Glutamatergic neuron (in vitro differentiated cells): ENCODE data around the gene CRLF2. TPM values are rescaled to one million over a fixed set of nuclear protein-coding genes. Genes with fewer than 3 reads are reported as not detected.
"Not testable (repeated sequence)": the region's sequence is repeated elsewhere in the genome, so short reads cannot be mapped to it uniquely, and the experiment has no call there.

Experiments used
- DNase-seq: peaks from one replicate; pipeline ENCODE4 v3.0.0; 2022
- H3K27ac Mint-ChIP-seq: one replicate; pipeline ENCODE4 v1.8.0; 2020; ENCODE audit warnings: mild to moderate bottlenecking, mixed read lengths, inconsistent platforms; ENCODE audit not compliant: unreplicated experiment
- H3K27me3 Mint-ChIP-seq: one replicate; pipeline ENCODE4 v1.8.0; 2020; ENCODE audit warnings: mild to moderate bottlenecking, moderate library complexity, mixed read lengths, inconsistent platforms; ENCODE audit not compliant: unreplicated experiment
- H3K36me3 Mint-ChIP-seq: one replicate; pipeline ENCODE4 v1.8.0; 2020; ENCODE audit warnings: mild to moderate bottlenecking, mixed read lengths, inconsistent platforms; ENCODE audit not compliant: unreplicated experiment
- H3K4me1 Mint-ChIP-seq: one replicate; pipeline ENCODE4 v1.8.0; 2020; ENCODE audit warnings: mild to moderate bottlenecking, low read depth, mixed read lengths, inconsistent platforms; ENCODE audit not compliant: unreplicated experiment
- H3K4me3 Mint-ChIP-seq: one replicate; pipeline ENCODE4 v1.8.0; 2020; ENCODE audit warnings: mild to moderate bottlenecking, mixed read lengths, inconsistent platforms; ENCODE audit not compliant: unreplicated experiment
- H3K9me3 Mint-ChIP-seq: one replicate; pipeline ENCODE4 v1.8.0; 2020; ENCODE audit warnings: mild to moderate bottlenecking, moderate library complexity, mixed read lengths, inconsistent platforms; ENCODE audit not compliant: unreplicated experiment
- CTCF ChIP-seq: fragments of 200-600 bp; sonication (generic); IDR thresholded peaks from one replicate; pipeline ENCODE4 v1.5.0; 2021; ENCODE audit not compliant: partially characterized antibody, unreplicated experiment
- total RNA-seq: library from RNA; stranded (reverse); fragmentation: NEBNext Ultra II Directional; extraction: Animal tissue kit (Norgen Biotek cat#: 25700); gene quantifications from one replicate; pipeline ENCODE4 v1.2.1, GENCODE V29; 2021; ENCODE audit not compliant: unreplicated experiment

The CRLF2 gene
- total RNA-seq, 1 donor from 2014 or later = 0.54 TPM

GRCh38 chrX:1164322-1165288 is 47.8 kb downstream of the CRLF2 start:
- no peaks in the 10 kb centered on the region for H3K4me1 Mint-ChIP-seq
- peaks cover 4% of the 10 kb centered on the region for H3K36me3 Mint-ChIP-seq
- no peak for DNase-seq
- H3K9me3 Mint-ChIP-seq = peaks cover 9% of the 10 kb centered on the region
- H3K27me3 Mint-ChIP-seq = peaks cover 6% of the 10 kb centered on the region
- no peak overlapping the region for H3K4me3 Mint-ChIP-seq
- no peak for TF ChIP-seq CTCF
- H3K27ac Mint-ChIP-seq = no peak overlapping the region

DNA sequence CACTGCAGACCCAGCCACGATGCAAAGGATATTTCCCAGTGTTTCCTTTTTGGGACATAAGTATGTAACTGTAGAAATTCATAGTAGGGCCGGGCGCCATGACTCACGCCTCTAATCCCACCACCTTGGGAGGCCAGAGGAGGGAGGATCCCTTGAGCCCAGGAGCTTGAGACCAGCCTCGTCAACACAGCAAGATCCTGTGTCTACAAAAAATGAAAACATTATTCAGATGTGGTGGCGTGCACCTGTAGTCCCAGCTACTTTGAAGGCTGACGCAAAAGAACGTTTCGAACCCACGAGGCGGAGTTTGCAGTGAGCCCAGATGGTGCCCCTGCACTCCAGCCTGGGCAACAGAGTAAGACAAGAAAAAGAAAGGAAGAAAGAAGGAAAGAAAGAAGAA is 49.2 kb downstream of the CRLF2 start:
- Mint-ChIP-seq H3K4me1 (no peaks in the 10 kb centered on the region), H3K36me3 (peaks cover 9% of the 10 kb centered on the region), H3K4me3 (no peak overlapping the region), H3K27ac (no peak overlapping the region), H3K9me3 (peaks cover 14% of the 10 kb centered on the region), H3K27me3 (peaks cover 12% of the 10 kb centered on the region)
- TF ChIP-seq CTCF = no peak
- DNase-seq = no peak

DNA sequence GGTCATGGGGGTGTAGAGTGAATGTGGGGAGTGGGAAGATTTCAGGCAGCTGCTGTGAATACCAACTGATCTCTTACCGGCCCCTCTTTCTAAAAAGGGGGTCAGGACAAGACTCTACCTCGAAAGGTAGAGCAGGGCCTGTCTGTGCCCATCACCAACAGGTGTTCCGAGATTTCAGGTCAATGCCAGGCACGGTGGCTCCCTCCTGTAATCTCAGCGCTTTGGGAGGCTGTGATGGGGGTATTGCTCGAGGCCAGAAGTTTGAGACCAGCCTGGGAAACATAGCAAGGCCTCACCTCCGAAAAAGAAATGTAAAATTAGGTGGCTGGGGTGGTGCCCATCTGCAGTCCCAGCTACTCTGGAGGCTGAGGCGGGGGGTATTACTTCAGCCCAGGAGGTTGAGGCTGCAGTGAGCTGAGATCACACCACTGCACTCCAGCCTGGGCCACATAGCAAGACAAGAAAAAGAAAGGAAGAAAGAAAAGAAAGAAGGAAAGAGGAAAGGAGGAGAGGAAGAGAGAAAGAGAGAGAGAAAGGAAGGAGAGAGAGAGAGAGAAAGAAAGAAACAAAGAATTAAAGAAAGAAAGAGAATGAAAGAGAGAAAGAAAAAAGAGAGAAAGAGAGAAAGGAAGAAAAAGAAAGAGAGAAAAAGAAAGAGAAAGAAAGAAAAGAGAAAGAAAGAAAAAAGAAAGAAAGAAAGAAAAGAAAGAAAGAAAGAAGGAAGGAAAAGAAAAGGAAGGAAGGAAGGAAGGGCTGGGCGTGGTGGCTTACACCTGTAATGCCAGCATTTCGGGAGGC is 50.1 kb downstream of the CRLF2 start:
- no peaks in the 10 kb centered on the region for H3K4me1 Mint-ChIP-seq
- H3K27me3 Mint-ChIP-seq = peaks cover 12% of the 10 kb centered on the region
- H3K36me3 Mint-ChIP-seq = peaks cover 9% of the 10 kb centered on the region
- H3K9me3 Mint-ChIP-seq = peaks cover 14% of the 10 kb centered on the region
- no peak overlapping the region for H3K4me3 Mint-ChIP-seq
- no peak overlapping the region for H3K27ac Mint-ChIP-seq
- no peak for DNase-seq
- no peak for TF ChIP-seq CTCF

DNA sequence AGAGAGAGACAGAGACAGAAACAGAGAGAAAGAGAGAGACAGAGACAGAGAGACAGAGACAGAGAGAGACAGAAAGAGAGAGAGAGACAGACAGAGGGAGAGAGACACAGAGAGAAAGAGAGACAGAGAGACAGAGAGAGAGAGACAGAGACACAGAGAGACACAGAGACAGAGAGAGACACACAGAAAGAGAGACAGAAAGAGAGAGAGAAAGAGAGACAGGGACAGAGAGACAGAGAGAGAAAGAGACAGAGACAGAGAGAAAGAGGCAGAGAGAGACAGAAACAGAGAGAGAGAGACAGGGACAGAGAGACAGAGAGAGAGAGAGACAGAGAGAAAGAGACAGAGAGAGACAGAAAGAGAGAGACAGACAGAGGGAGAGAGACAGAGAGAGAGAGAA is 52.9 kb downstream of the CRLF2 start:
- H3K36me3 Mint-ChIP-seq = peaks cover 9% of the 10 kb centered on the region
- no peak overlapping the region for H3K27ac Mint-ChIP-seq
- H3K27me3 Mint-ChIP-seq = peaks cover 12% of the 10 kb centered on the region
- H3K9me3 Mint-ChIP-seq = peaks cover 13% of the 10 kb centered on the region
- no peaks in the 10 kb centered on the region for H3K4me1 Mint-ChIP-seq
- no peak overlapping the region for H3K4me3 Mint-ChIP-seq
- no peak for DNase-seq
- TF ChIP-seq CTCF = no peak

DNA sequence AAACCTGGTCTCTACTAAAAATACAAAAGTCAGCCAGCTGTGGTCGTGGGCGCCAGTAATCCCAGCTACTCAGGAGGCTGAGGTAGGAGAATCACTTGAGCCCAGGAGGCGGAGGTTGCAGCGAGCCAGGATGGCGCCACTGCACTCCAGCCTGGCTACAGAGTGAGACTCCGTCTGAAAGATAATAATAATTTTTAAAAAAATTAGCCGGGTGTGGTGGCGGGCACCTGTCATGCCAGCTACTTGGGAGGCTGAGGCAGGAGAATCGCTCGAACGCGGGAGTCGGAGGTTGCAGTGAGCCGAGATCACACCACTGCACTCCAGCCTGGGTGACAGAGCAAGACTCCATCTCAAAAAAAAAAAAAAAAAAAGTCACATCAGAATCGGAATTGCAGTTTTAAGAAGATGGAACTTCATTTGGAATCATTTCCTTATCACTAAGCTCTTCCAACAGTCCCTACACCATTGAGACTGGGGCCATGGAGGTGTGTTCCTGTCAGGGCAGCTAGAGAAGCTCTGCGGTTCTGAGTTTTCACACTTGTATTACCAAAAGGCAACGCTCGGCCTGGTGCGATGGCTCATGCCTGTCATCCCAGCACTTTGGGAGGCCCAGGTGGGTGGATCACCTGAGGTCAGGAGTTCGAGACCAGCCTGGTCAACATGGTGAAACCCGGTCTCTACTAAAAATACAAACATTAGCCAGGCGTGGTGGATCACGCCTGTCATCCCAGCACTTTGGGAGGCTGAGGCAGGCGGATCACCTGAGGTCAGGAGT is 55.6 kb downstream of the CRLF2 start:
- H3K27ac Mint-ChIP-seq, DNase-seq, H3K36me3 Mint-ChIP-seq, H3K4me1 Mint-ChIP-seq, H3K4me3 Mint-ChIP-seq: not testable (repeated sequence)
- H3K27me3 Mint-ChIP-seq = peaks cover 12% of the 10 kb centered on the region
- peaks cover 13% of the 10 kb centered on the region for H3K9me3 Mint-ChIP-seq
